SIG-M5 treated with dmso at 0.1 percent for 504 hours (cell line): ENCODE data around the gene SPTAN1.
A peak's percentile ranks its signal among the peaks of the same experiment; 100 is the strongest.
"Not testable (repeated sequence)": the region's sequence is repeated elsewhere in the genome, so short reads cannot be mapped to it uniquely, and the experiment has no call there.

ENCODE experiments used
- DNase-seq: peaks from one replicate; lab custom pipeline; 2025; ENCODE audit not compliant: unreplicated experiment; lab: John Stamatoyannopoulos, UW

The SPTAN1 gene

DNA sequence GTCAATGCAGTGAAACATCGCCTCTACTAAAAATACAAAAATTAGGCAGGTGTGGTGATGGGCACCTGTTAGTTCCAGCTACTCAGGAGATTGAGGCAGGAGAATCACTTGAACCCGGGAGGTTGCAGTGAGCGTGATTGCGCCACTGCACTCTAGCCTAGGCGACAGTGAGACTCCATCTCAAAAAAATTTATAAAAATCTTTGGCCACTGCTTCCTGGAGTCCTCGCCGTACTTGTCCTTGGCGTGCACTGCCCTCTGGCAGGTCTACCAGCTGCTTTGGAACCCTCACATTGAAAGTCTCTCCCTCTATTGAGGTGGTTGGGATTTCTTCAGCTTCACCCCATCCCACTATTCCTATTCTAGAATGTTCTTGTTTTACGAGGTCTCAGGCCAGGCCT lies 79.2 kb downstream of the SPTAN1 start:
- DNase-seq = no peak

DNA sequence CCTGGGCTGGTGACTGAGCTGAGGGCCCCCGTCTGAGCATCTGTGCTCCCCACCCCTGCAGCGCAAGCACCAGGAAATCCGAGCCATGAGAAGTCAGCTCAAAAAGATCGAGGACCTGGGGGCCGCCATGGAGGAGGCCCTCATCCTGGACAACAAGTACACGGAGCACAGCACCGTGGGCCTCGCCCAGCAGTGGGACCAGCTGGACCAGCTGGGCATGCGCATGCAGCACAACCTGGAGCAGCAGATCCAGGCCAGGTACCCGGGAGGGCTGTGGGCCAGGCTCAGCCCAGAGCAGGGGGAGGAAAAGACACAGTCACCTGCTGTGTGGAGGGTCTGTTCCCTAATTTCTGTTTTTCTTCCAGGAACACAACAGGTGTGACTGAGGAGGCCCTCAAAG lies 79.7 kb downstream of the SPTAN1 start:
- no peak for DNase-seq

DNA sequence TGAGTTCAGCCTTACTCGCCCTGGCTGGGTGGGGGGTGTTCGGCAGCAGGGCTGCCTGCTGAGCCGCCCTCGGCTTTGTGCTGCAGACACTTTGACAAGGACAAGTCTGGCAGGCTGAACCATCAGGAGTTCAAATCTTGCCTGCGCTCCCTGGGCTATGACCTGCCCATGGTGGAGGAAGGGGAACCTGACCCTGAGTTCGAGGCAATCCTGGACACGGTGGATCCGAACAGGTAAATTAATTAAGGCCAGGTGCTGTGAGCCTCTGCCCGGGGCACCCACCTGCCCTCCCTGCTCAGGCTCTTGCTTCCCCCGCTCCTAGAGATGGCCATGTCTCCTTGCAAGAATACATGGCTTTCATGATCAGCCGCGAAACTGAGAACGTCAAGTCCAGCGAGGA lies 80.1 kb downstream of the SPTAN1 start:
- DNase-seq = no peak

DNA sequence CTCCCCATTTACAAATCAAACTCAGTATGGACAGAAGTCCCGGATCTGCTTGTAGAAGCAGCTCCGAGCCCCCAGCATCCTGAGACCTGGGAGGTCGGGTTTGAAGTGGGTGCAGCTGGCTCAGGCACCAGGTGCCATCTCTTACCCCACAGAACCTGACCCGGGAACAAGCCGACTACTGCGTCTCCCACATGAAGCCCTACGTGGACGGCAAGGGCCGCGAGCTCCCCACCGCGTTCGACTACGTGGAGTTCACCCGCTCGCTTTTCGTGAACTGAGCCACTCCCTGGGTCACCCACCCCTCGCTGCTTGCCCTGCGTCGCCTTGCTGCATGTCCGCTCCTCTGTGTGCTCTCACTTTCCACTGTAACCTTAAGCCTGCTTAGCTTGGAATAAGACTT lies 80.7 kb downstream of the SPTAN1 start:
- DNase-seq = no peak

DNA sequence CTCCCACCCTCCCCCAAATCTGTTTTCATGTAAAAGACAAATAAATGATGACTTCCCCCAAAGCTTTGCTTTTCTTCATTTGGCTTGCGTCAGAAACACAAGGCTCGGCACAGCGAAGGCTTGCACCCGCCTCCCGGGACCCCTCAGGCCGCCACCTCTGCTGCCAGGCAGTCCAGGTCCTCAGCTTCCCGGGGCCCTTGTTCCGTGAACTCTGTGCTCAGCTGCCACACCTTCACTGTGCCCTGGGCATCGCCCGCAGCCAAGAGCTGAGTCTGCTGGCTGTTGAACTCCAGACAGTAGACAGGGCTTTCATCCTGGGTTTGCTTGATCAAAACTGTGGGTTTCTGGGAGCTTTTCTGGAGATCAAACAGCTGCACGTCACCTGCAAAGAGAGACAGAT lies 81.2 kb downstream of the SPTAN1 start:
- no peak for DNase-seq

DNA sequence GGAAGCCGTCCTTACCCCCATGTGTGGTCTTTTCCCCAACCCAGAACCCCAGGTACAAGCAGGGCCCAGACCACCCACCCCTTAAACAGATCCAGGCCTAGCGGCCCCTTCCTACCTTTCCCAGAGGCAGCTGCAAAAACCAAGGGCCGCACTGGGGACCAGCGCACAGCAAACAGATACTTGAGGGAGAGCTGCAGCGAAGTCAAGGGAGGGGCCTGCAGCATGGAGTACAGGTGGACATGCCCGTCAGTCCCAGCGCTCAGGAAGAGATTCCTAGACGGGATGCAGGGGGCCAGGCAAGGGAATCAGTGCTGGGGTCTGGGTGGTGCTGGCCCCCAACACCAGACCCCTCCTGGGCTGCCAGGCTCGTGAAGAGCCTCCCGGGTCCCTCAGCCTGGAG lies 81.7 kb downstream of the SPTAN1 start:
- DNase-seq = no peak

DNA sequence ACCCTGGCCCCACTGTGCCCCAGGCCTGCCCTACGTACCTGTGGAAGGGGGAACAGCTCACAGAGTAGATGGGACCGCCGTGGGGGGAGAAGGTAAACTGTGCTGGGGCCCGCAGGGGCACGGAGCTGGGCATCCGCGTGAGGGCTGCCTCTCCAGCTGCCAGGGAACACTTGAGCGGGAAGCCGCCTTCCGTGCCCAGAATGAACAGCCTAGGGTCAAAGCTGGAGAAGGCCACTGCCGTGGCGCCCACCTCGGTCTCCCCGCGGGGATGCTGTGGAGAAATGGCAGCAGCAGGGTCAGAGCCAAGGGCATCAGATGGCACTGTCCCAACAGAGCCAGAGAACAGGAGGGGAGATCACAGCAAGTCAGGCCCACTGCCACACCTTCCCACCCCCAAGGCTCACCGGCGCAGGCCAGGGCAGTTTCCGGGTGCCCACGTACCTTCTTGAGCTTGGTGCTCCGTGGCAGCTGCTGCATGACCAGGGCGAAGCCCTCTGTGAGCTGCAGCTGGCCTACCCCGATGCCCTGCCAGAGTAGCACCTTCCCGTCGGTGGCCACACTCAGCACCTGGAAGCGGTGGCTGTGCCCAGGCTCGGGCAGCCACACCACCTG lies 82.4 kb downstream of the SPTAN1 start:
- no peak for DNase-seq

DNA sequence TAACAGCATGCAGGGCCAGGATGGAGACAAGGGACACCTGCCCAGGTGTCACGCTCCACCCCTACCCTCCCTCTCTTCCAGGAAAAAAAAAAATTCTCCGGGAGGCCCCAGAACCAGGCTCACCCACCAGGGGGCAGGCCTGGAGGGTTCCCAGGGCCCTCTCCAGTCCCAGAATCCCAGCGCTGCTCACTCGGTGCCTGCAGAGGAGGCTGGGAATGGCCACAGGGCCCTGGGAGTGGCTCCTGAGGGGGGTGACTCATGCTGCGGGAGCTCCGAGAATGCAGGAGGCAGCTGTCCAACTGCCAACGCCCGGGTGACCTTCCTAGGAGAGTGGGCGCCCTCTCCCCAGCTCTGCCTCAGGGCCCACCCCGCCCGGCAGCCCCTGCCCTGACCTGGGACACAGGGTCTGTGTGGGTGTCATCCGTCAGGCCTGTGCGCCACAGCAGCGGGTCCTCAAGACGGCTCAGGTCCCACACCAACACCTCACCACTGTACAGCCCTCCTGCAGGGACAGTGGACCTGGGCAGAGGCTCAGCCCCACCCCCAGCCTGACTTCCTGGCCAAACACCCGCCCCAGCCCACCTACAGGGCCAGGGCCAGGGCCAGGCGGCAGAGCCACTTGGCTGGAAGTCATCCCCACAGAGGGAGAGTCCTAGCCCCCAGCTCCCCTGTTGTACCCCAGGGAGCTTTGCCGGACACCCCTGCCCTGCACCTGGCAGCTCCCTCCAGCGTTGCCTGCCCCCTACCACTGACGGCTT lies 83.1 kb downstream of the SPTAN1 start:
- peak; percentile 77 for DNase-seq

DNA sequence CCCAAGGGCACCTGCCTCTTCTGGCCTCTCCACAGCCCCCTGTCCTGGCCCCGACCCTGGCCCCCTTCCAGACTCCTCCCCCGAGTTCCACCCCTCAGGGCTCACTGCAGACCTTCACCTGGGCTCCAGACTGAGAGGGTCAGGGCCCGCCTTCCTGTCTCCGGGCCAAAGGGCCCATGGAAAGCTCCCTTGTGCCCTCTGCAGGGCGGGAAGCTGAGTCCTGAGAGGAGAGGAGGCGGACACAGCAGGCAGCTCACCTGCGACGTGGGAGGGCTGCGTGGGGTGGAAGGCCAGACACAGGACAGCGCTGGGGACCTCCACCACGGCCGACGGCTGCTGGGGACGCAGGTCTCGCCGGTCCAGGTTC lies 83.6 kb downstream of the SPTAN1 start:
- DNase-seq = no peak

DNA sequence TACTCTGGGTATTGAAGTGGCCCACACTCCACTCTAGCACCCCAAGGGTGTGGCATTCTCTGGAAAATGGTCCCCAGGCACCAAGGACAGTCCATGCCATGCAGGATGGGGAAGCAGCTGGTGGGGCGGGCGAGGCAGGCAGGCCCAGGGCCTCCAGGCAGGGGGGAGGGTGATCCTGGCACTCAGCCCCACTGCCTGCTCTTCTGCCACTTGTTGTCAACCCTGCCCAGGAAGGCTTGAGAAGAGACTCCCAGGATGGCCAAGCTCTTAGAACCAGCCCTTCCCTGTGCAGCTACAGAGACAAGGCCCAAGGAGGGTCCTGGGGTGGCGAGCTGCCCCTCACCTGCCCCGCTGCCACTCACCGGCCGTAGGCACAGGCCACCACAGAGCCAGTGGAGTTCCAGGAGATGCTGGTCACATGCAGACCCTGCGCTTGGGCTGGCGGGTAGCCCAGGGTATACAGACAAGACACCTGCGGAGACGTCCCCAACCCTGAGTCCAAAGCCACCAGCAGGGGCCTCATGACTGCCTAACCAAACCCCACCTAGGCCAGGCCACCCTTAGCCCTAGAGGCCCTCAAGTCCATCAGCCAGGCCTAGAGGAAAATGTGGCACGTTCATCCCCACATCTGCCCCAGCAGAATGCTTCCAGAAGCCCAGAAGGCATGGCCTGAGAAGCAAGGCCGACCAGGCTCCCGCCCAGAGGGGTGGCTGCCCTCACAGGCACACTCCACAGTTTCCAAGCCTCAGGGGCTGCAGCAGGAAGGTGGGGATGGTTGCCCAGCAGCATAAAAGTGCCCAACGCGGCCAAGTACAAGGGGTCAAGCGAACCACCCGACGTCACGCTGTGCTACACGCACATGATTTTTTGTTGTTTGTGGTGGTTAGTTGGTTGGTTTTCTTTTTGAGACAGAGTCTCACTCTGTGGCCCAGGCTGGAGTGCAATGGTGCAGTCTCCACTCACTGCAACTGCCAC lies 84.5 kb downstream of the SPTAN1 start:
- no peak for DNase-seq

DNA sequence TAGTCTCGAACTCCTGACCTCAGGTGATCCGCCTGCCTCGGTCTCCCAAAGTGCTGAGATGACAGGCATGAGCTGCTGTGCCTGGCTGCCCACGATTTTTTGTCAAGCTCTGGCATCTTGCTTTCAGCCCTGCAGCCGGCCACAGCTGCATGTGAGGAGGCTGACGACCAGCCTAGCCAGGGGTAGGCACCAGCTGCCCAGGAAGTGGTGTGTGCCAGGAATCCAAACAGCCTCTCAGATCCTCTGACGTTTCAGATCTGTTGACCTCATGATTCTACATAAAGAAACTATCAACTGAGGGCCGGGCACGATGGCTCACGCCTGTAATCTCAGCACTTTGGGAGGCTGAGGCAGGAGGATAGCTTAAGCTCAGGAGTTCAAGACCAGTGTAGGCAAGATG lies 85.3 kb downstream of the SPTAN1 start:
- DNase-seq = no peak

DNA sequence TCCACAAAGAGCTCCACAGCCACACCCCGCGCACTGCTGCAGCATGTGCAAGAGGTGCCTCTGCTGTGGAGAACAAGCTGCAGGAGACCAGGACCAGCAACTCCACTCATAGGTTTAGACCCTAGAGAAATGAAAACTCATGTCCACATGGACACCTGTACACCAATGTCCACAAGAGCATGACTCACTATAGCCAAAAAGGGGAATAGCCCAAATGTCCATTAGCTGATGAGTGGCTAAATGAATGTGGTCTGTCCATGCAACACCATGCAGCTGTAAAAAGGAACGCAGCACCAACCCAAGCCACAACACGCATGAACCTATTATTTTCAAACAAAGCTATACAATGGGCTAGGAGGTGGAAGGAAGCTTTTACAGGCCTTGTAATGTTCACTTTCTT lies 86.2 kb downstream of the SPTAN1 start:
- DNase-seq = no peak

DNA sequence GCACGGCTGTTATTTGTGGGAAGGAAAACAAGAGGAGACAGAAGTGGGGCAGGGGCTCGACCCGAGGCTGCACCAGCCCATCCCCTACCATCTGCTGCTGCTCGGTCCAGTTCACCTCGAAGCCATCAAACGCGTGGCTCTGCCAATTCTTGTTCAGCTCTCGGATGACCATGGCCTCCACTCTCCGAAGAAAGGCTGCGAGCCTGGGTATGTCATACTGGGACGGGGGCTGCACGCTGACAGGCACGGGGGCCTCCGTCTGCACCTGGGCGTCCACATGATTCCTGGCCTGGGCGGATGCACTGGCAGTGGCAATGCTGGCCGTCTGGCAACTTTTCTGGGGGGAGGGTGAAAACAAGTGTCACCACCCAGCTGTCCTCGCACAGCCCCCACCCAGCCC lies 88.2 kb downstream of the SPTAN1 start:
- DNase-seq = no peak

DNA sequence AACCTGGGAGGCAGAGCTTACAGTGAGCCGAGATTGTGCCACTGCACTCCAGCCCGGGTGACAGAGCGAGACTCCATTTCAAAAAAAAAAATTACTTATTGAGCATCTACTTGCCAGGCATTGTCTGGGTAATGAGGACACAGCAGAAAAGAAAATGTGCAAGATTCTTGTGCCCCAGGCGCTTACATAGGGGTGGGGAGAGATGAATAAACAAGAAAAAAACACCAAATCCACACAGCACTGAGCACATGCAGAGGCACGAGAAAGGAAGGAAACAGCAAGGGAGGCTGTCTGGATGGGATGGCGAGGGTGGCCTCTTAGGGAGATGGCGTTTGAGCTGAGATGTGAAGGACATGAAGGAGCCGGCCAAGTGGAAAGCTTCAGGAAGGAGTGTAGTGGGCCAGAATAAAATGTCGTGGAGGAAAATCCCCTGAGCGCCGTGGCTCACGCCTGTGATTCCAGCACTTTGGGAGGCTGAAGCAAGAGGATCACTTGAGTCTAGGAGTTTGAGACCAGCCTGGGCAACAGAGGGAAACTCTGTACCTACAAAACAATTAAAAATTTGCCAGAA lies 90.4 kb downstream of the SPTAN1 start:
- DNase-seq = no peak

DNA sequence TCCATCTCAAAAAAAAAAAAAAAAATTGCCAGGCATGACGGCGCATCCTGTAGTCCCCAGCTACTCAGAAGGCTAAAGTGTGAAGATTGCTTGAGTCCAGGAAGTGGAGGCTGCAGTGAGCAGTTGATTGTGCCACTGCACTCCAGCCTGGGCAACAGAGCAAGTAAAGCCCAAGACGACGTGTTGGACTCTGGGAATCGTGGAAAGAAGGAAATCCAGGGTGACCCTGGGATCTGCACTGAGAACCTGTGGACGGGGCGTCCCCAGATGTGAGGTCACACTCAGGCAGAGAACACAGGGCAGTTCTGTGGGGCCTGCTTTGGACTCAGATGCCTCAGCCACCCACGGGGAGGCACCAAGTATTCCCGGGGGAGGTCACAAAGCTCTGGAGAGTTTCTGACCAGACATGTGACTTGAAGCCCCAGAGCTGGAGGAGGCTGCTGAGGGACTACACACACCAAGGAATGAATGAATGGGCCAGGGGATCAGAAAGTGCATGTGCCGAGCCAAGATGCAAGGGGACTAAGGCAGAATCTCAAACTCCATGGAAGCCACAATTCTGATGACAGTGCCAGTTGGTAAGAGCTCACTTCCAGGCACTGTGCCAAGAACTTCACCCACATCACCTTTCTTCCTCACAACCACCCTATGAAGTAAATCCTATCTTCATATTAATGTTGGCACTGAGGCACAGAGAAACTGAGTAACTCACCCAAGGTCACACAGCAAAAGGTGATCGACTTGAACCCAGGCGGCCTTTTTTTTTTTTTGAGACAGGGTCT lies 91.3 kb downstream of the SPTAN1 start:
- no peak for DNase-seq

DNA sequence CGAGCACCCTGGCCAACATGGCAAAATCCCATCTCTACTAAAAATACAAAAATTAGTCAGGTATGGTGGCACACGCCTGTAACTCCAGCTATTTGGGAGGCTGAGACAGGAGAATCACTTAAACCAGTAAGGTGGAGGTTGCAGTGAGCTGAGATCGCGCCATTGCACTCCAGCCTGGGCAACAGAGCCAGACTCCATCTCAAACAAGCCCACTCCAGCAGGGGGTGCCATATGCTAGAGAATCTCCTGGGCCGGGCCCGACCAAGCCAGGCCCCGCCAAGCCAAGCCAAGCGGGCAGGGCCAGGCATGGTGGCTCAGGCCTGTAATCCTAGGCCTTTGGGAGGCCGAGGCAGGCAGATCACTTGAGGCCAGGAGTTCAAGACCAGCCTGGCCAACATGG lies 95.8 kb downstream of the SPTAN1 start:
- not testable (repeated sequence) for DNase-seq

DNA sequence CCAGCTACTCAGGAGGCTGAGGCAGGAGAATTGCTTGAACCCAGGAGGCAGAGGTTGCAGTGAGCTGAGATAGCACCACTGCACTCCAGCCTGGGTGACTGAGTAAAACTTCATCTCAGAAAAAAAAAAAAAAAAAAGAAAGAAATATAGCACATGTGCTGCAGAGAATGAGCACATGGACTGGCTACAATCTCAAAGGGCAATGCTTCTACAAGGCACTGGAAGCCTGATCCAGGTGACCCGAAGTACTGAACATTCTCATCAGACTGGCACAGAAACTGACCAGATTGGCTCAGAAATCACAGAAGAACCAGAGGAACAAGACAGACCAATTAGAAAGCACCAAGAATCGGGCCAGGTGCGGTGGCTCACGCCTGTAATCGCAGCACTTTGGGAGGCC lies 99.4 kb downstream of the SPTAN1 start:
- DNase-seq = no peak

DNA sequence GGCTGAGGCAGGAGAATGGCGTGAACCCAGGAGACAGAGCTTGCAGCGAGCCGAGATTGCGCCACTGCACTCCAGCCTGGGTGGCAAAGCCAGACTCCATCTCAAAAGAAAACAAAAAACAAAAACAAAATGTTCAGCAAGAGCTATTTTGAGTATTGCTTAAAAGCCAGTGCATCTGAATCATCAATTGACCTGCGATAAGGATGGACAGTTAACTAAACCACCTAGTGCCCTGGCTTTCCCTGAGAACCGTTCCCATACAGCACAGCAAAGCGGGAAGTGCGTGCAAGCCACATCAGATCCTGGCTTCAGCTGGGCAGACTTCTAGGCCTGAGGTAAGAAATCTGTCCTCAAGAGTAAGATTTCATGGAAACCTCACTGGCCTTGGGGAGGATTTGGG lies 101.5 kb downstream of the SPTAN1 start:
- no peak for DNase-seq

DNA sequence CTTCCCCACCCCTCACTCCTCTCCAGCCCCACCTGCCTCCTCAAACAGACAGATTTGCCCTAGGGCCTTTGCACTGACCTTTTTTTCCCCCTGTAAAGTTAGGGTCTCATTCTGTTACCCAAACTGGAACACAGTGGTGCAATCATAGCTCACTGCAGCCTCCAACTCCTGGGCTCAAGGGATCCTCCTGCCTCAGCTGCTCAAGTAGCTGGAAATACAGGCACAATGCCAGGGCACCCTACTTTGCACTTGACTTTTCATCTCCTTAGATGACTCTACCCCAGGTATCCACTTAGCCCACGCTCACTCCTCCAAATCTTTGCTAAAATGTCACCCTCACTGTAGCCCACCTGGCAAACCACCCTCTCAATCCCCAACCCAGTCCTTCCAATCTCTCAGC lies 102.1 kb downstream of the SPTAN1 start:
- no peak for DNase-seq

DNA sequence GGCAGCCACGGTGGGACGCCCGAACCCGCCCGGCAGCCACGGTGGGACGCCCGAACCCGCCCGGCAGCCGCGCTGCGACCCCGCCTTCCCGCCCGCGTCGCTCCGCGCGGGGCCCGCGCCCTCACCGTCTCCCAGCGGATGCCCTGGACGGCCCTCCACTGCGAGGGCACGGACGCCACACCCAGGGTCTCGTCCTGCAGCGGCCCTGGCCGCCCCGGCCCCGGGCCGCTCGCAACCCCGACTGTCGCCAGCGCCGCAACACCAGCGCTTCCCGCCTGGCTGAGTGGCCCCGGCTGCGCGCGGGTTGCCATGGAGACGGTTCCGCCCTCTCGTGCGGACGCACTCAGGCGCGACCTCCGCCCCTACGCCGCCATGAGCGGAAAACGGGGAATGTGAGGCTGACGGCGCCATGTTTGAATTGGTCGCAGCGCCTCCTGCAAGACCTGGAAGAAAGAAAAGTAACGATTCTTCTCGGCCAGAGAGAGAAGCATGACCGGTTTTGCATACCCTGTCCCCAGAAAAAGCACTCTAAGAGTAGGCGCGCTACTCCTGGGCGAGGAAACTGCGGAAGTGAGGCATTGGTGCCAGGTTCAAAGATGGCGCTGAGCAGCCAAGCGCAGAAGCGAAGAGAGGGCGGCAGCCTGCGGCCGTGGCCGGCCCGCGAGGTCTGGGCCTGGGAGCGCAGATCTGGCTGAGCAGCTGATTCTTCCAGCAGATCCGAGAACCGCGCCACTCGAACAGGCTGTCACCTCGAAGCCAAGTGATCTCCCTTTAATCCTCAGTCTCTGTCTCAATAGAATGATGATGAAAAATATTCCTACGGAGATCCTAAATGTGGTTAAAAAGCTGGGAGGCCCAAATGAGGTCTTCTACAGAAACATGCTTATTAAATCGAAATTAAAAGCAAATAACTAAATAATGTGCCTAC lies 104.3 kb downstream of the SPTAN1 start, which contains the start of gene DYNC2I2:
Gene DYNC2I2 (minus strand): TSS at position 432 of the 928 bp plus-strand sequence. CDS start 121 bp downstream, at position 311.
- peak; percentile 81 for DNase-seq
